SH-SY5Y (cell line): Measurements from ENCODE around the gene CEP89.

Experiments
- GATA2 ChIP-seq: IDR thresholded peaks from 2 replicates; pipeline ENCODE4 v1.6.1; 2011; ENCODE audit warnings: mild to moderate bottlenecking, low read depth, low read length
- GATA3 ChIP-seq: IDR thresholded peaks from 2 replicates; pipeline ENCODE4 v1.6.1; 2011; ENCODE audit warnings: low read depth, mild to moderate bottlenecking, low read length, moderate library complexity

GRCh38 chr19:32910874-32911273, 60.9 kb downstream of the CEP89 start:
- TF ChIP-seq GATA2 (no peak), GATA3 (no peak)
